Mesodermal cell (in vitro differentiated cells): ENCODE measurements around the gene CCDC116. TPM values are rescaled to one million over a fixed set of nuclear protein-coding genes. Genes with fewer than 3 reads are reported as not detected.

Source experiments
- H3K27ac ChIP-seq: 2 replicates; pipeline ENCODE4 v1.7.0; 2013; ENCODE audit warnings: mild to moderate bottlenecking, low read depth, low read length, moderate library complexity; ENCODE audit not compliant: severe bottlenecking
- H3K36me3 ChIP-seq: 2 replicates; pipeline ENCODE4 v1.7.1; 2013; ENCODE audit warnings: mild to moderate bottlenecking, low read length, moderate library complexity; ENCODE audit not compliant: control insufficient read depth, insufficient read depth
- H3K4me1 ChIP-seq: one replicate; pipeline ENCODE4 v1.7.1; 2013; ENCODE audit warnings: mild to moderate bottlenecking, low read length; ENCODE audit not compliant: insufficient read depth, control insufficient read depth, poor library complexity, severe bottlenecking
- H3K4me3 ChIP-seq: 2 replicates; pipeline ENCODE4 v1.7.0; 2013; ENCODE audit warnings: low read length, control low read depth, mild to moderate bottlenecking; ENCODE audit not compliant: insufficient read depth, poor library complexity, severe bottlenecking; ENCODE audit errors: extremely low read depth
- H3K9me3 ChIP-seq: 2 replicates; pipeline ENCODE4 v1.7.1; 2013; ENCODE audit warnings: mild to moderate bottlenecking, low read length, moderate library complexity; ENCODE audit not compliant: control insufficient read depth
- WGBS, 2 experiments: methylation state at CpG; one replicate each; pipeline ENCODE4 v1.1.5; 2013; ENCODE audit warnings: missing lambda C conversion rate in 2 of 2; ENCODE audit not compliant: insufficient coverage in 2 of 2; 5-methylcytosine and 5-hydroxymethylcytosine counted together
- polyA plus RNA-seq, 2 experiments: library from polyadenylated mRNA; stranded (reverse); fragments of 50-300 nt; gene quantifications; one replicate each; pipeline ENCODE4 v1.2.3, GENCODE V29; 2013

CCDC116 gene, protein sequence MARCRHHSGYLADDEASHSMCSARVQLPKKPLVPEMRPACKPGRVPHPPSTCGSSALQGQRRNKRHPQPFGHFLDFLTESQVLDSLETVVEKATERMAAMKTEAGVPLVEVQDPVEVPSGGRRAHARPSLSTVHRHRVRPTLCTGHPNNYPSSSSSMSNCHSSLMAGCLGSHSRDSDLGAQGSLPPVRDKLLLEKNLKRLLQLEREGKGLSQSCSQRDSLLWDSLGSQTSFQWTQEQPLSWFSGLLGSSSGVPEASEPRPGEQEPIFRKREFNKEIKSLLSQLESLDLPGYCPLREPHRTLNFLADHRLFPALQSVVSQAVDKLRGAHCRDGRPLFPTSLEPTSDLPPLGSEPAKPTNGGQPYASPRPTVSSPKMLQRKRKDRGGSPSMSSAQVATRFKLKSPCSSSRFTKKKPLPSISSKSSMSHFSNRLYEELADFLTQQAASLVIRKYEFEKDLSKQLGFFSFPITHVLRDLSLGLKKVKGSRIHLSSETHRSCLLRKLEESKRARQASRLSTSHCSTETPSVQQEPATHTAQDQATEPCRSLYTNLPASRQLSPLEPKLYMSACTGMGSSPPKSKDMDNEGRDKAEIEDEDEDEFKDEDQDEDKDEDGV
- polyA plus RNA-seq (2013, experiment 1 of 2): 0.18 TPM
- 0.30 TPM for polyA plus RNA-seq (2013, experiment 2 of 2)

GRCh38 chr22:21632237-21632895 lies at the start of gene CCDC116:
TSS of gene CCDC116 (plus strand) at chr22:21632760. CDS start at chr22:21633182, 422 bp downstream.
- 91% methylated on average over 22 to 27 of the region's 27 CpGs for WGBS, 2 experiments
- Histone ChIP-seq H3K9me3 (no peaks in the 10 kb centered on the region), H3K36me3 (peaks cover 12% of the 10 kb centered on the region), H3K4me1 (peaks cover 4% of the 10 kb centered on the region), H3K27ac (no peak within 1 kb of the TSS), H3K4me3 (no peak within 1 kb of the TSS)

DNA sequence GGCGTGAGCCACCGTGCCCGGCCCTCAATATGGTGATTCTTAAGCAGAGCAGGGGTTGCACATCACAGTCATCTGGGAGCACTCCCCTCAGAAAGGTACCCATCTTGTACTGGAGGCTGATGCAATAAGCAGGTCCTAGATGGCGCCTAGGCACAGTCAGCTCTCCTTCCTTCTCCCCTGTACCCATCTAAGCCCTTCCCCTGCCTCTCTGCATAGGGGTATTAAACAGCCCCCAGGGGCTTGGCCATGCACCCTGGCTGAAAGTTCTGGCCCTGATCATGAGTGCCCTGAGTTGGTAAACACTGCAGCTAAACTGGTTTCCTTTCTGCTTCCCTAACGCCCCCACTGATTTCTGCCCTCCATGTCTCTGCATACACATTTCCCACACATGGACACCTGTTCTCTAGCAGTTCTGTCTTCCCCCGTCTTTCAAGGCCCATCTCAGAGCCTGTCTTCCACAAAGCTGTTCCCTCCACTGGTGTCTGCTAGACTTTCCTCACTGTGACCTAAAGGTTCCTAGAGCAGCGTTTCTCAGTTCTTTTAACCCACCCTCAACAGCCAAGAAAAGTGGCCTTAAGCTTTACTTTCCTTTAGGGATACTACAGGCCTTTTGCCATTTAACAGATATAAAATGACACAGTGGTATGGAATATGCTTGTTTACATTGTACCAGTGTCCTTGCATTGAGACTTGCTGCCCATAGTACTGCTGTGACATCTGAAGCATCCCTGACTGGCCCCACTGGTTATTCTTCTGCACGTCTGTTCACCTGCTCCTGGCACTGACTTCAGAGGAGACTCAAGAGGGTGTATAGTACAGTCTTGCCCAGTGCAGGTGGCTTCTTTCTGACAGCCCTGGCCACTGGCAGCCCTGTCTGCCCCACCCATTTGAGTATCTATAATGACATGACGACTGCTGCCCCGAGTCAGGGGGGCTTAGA lies 49.5 kb upstream of the CCDC116 start:
- H3K4me3 ChIP-seq: no peak overlapping the region
- H3K9me3 ChIP-seq: no peaks in the 10 kb centered on the region
- no peaks in the 10 kb centered on the region for H3K4me1 ChIP-seq
- H3K36me3 ChIP-seq: peaks cover 32% of the 10 kb centered on the region
- WGBS, 2 experiments: 97 to 99% methylated on average over 8 to 9 of the region's 10 CpGs
- H3K27ac ChIP-seq: no peak overlapping the region

DNA sequence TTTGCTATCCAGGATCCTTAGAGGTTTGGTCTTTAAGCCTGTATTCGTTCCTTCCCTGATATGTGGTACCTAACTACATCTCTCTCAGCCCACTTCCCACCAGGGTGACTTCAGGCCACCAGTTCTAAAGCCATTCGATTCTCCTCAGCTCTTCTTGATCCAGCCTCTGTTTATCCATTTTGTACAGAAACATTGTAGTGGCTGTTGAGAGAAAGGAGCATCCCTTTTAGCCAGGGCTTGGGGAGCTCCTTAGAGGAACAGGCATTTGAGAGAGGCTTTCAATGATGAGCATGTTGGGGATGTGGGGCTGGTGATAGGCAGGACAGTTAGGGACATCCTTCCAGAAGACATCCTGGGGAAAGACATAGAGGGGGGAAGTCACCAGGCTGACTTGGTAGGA lies 47.2 kb upstream of the CCDC116 start:
- H3K4me1 ChIP-seq: no peaks in the 10 kb centered on the region
- H3K27ac ChIP-seq: no peak overlapping the region
- no peak overlapping the region for H3K4me3 ChIP-seq
- peaks cover 34% of the 10 kb centered on the region for H3K36me3 ChIP-seq
- WGBS, 2 experiments: no CpG with 5 or more reads among the region's 2 CpGs
- no peaks in the 10 kb centered on the region for H3K9me3 ChIP-seq

DNA sequence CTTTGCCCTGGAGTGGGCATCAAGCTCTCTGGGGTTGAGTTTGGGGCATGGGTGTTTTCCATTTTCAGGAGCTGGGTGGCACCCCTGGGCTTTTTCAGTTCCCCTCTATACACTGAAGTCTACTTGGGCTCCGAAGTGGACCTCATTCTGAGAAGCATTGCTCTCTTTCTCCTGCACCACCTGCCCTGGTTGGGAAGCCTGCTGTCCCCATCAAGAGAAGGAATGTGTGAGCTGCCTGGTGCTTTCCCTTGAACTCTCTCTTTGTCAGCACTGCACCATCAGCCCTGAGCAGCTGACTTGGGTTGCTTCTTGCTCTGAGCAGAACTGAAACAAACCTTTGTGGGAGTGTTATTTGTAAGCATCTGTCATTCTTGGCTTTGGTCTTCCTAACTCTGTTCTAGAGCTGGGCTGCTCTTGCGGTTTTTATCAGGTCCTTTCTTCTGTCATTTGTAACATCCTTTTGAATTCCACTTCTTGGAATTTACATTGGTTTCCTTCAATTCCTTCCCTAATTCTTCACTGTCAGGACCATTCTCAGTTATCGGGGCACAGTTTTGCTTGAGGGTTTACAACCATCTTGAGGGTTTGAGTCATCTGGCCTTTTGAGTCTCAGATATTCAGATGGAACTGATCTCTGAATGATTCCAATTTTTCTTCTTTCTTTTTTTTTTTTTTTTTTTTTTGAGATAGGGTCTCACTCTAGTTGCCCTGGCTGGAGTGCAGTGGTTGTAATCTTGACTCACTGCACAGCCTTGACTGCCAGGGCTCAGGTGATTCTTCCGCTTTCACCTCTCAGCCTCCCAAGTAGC lies 44.6 kb upstream of the CCDC116 start:
- H3K4me1 ChIP-seq: no peaks in the 10 kb centered on the region
- no peaks in the 10 kb centered on the region for H3K9me3 ChIP-seq
- no peak overlapping the region for H3K27ac ChIP-seq
- WGBS, 2 experiments: 93 to 100% methylated on average over 3 of the region's 4 CpGs
- H3K4me3 ChIP-seq: no peak overlapping the region
- peaks cover 46% of the 10 kb centered on the region for H3K36me3 ChIP-seq

- Histone ChIP-seq H3K4me3 (no peak overlapping the region), H3K36me3 (peaks cover 51% of the 10 kb centered on the region), H3K4me1 (no peaks in the 10 kb centered on the region), H3K27ac (no peak overlapping the region), H3K9me3 (no peaks in the 10 kb centered on the region)
- 86 to 87% methylated on average over 6 to 8 of the region's 8 CpGs for WGBS, 2 experiments
Measured at GRCh38 chr22:21589396-21589795, 43.2 kb upstream of the CCDC116 start.

GRCh38 chr22:21590809-21591641 lies 41.5 kb upstream of the CCDC116 start:
- no peaks in the 10 kb centered on the region for H3K4me1 ChIP-seq
- 95 to 98% methylated on average over 6 to 7 of the region's 9 CpGs for WGBS, 2 experiments
- peaks cover 59% of the 10 kb centered on the region for H3K36me3 ChIP-seq
- H3K4me3 ChIP-seq: no peak overlapping the region
- H3K9me3 ChIP-seq: no peaks in the 10 kb centered on the region
- H3K27ac ChIP-seq: no peak overlapping the region

DNA sequence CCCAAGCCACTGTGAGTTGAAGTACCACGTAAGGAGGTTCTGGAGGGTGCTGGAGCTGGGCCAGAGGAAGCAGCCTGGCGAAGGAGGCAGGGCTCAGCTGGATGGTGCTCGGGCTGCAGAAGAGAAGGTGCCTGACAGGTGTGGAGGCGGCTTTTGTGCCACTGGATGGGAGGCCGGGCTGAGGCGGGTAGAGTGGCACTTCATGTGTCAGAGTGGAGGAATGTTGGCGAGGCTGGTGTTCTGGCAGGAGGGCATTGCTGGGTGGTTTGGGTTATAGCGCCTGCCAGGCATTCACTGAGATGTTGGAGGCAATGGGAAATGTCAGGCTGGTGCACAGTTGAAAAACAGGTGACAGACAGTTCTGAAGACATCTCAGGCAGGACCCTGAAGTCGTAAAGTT lies 40.9 kb upstream of the CCDC116 start:
- H3K4me1 ChIP-seq: no peaks in the 10 kb centered on the region
- no peak overlapping the region for H3K4me3 ChIP-seq
- H3K27ac ChIP-seq: no peak overlapping the region
- 93 to 96% methylated on average over 8 of the region's 9 CpGs for WGBS, 2 experiments
- peaks cover 64% of the 10 kb centered on the region for H3K36me3 ChIP-seq
- H3K9me3 ChIP-seq: no peaks in the 10 kb centered on the region

- Histone ChIP-seq H3K27ac (no peak overlapping the region), H3K4me3 (no peak overlapping the region), H3K4me1 (no peaks in the 10 kb centered on the region), H3K9me3 (no peaks in the 10 kb centered on the region), H3K36me3 (peaks cover 71% of the 10 kb centered on the region)
- 89 to 95% methylated on average over 1 to 2 of the region's 3 CpGs for WGBS, 2 experiments
Measured at GRCh38 chr22:21592422-21592821, 40.1 kb upstream of the CCDC116 start.
